ENCODE measurements around the gene FRMPD2.
"Not testable (repeated sequence)": the region's sequence is repeated elsewhere in the genome, so short reads cannot be mapped to it uniquely, and the experiment has no call there.

Gene FRMPD2

DNA sequence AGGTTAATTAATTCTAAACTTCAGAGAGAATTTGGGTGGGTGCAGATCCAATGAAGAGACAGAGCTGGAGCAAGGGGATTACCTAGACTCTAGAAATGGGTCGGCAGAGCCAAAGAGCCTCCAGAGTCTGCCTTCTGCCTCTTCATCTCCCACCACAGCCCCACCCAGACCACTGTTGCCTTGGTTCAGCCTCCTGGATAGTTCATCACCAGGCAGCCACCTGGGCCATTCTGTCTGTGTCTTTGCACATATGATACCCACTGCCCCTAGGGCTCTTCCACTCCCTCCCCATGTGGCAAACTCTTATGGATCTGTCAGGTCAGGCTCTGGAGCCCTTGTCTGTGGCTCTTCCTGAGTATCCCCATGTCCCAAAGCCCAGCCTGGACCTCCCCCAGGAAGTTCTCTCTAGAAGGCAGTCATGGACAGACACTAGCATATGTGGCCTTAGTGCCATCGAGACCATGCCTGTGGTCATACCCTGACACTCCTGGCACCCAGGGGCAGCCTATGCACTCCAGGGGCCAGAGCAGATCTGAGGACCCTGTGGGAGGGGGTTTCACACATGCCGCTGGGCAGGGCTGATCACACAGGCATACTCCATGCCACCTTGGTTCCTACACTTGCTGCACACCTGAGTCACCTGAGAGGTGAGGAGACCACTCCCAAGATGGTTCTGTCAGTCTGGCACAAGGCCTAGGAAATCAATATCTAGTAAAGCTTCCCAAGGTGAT is 41.6 kb downstream of the FRMPD2 start:
- DNase-seq, result no peak

DNA sequence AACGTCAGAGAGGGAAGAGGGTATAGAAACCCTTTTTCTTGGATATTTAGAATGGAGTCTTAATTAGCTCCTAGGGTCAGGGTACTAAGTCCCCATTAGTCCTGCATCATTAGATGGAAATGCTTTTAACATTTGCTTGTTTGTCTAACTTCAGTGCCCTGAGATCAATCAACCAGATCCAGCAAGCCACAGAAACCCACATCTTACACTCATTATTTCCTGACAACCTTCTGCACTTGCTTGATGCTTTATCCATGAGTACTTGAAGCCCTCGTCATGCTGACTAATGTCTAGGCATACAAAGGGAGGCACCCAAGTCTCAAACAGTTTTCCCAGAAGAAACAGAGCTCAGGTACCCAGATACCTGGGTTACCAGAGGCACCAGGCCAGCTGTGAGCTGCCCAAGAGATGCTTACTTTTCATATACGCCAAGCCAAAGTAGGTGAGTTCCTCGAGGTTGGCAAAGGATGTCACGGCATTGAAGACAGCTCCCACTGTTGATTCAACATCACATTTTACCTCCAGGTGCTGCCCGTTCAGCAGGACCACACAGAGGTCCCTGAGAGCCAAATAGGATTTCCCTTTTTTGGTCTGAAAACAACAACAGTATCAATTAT is 42.7 kb downstream of the FRMPD2 start:
- no peak for DNase-seq

DNA sequence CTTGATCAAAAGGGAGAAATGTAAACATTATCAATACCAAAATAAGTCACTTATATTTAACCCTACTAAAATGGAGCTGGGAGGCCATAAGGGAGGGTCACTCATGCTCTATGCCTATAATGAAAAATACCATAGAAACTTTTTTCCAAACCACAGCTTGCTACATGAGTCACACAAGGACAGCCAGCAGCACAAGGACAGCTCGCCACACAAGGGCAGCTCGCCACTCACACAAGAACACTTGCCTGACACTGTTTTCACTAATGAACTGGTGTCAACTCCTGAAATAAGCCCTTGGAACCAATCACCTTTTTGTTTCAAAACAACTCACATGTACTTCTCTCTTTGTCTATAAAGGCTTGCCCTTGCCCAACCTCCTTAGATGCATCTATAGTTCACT is 43.3 kb downstream of the FRMPD2 start:
- DNase-seq, result no peak

DNA sequence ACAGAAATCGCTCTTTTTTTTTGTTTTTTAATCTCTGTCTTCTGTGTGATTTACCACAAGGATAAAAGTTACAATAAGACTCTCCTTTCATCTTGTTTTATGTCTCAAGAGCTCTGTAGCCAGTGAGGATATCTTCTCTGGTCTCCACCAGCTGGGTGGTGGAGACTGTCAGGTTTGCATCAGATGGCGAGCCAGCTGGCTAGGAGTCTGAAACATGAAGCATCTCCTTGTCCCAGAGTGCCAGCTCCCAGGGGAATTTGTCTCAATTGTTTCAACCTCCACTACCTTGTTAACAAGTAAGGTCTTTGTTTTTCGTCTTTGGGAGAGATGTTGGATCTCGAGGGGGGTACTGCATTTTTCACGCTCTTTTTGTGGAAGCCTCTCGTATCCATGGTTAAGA is 47.3 kb downstream of the FRMPD2 start:
- DNase-seq, result no peak

DNA sequence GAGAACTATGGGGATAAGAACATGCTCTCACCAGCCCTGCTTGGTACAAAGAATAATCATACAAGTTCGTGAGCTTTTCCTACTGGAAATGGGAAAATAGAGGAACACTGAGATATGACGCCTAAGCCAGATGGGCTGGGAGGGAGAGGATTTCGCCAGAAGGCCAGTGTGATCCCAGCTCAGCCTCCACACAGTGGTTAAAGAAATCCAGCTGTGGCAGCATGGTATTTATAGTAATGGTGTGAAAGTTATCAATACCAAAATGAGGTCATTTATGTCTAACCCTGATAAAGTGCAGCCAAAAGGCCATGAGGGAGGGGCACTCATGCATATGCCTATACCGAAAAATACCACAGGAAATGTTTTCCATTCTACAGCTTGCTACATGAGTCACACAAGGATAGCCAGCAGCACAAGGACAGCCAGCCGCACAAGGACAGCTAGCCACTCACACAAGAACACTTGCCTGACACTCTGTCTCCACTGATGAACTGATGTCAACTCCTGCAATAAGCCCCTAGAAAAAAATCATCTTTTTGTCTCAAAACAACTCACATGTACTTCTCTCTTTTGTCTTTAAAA is 49.4 kb downstream of the FRMPD2 start:
- DNase-seq, result no peak

- DNase-seq, result no peak
Measured at GRCh38 chr10:48224296-48224695, 50.2 kb downstream of the FRMPD2 start.

DNA sequence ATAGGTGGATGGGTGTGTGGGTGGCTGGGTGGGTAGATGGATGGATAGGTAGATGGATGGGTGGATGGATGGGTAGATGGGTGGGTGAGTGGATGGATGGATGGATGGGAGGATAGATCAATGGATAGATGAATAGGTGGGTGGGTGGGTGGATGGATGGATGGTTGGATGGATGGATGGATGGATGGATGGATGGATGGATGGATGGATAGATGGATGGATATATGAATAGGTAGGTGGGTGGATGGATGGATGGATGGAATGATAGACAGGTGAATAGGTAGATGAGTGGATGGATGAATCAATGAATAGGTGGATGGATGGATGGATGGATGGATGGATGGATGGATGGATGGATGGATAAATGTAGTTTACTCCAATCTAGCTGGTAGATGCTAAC is 52.7 kb downstream of the FRMPD2 start:
- DNase-seq, result no peak

GRCh38 chr10:48221031-48221430 is 53.5 kb downstream of the FRMPD2 start:
- DNase-seq, result not testable (repeated sequence)

DNA sequence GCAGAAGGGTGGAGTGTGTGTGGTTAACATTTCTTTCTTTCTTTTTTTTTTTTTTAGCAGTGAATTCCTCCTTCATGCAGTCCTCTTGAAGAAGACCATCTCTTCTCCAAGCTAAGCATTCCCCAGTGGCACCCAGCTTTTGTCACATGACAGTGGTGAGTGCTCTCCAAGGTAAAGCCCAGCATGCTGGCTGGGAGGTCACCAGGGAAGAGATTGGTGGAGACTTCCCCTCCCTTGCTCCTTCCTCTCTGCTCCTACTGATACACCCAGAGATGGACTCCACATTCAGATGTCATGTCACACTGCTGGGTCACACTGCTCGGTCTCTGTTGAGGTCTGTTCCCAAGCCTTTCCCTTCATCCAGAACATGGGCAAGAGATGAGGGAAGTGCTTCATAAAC is 55.3 kb downstream of the FRMPD2 start:
- no peak for DNase-seq

GRCh38 chr10:48216744-48217143 is 57.8 kb downstream of the FRMPD2 start:
- no peak for DNase-seq

- DNase-seq, result no peak
Measured at GRCh38 chr10:48216204-48216505, 58.3 kb downstream of the FRMPD2 start.

DNA sequence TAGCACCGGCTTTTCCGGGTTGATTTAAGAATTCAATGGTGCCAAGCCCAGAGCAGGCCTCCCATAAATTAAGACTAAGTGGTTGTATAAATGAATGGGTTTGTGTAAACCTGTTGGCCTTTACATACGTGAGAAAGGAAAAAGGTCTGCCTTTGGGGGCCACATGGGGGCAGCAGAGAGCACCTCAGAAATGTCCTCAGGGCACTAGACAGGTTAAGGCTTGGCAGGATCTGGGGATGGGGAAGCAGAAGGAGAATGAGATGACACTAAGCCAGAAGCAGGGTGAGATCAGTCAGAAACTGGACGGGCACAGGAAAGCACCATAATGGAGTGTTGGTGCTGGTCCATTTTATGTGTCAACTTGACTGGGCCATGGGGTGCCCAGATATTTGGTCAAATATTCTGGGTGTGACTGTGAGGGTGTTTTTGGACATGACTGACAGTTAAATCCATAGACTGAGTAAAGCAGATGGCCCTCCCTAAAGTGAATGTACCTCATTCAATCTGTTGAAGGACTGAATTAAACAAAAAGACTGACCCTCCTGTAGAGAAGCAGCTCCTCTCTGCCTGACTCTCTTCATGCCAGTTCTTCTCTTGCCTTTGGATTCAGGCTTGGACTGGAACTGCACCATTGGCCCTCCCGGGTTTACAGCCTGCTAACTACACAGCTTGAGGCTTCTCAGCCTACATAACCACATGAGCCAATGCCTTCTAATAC is 58.9 kb downstream of the FRMPD2 start:
- DNase-seq, result peak; percentile 14

GRCh38 chr10:48214716-48215485 is 59.6 kb downstream of the FRMPD2 start:
- DNase-seq, result no peak

DNA sequence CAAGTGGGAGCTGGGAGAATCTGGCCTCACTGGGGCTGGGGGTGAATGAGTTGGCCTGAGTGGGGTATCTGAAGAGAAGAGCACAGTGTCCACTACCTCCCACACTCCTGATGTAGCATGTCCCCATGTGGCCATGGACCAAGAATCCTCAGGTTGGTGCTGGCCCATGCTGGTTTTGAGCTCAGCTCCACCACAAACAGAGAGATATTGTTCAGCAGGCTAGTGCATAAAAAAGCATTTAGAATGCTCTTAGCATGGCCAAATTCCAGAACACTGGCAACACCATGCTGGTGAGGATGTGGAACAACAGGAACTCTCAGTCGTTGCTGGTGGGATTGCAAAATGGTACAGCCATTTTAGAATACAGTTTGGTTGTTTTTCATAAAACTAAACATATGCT is 61.4 kb downstream of the FRMPD2 start:
- no peak for DNase-seq

DNA sequence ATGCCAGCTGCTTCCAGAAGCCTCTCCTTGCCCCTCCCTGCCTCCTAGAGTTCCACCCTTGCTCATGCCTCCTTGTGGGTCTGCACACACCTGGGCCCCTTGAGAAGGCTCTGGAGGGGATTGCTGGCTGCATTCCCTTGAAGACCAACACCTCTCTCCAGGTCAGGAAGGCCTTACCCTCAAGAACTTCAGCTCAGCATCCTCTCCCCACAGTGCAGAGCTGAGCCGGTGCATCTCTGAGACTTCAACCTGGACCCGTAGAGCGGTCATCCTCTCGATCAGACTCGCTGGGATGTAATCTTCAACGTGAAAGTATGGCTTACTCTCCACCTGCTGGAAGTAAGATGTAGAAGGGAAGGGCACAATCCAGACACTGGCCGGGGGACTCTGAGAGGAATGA is 62.7 kb downstream of the FRMPD2 start:
- no peak for DNase-seq

DNA sequence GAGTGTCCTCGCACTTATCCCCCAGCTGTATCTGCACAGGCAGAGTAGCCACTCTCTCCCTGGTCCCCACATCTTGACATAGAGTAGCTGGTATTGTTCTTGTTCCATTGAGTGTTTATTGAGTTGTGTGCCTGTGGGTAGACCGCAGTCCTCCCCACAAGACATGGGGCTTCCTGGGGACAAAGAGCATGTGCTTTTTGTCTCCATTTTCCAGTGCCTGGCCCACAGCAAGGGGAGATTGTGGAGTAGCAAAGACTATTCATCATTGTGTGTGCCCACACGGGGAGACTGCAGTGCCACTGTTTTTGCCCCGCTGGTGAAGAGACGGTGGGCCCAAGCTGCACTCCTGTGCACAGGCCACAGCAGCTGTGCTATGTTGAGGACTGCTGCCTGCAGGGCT is 63.5 kb downstream of the FRMPD2 start:
- no peak for DNase-seq

DNA sequence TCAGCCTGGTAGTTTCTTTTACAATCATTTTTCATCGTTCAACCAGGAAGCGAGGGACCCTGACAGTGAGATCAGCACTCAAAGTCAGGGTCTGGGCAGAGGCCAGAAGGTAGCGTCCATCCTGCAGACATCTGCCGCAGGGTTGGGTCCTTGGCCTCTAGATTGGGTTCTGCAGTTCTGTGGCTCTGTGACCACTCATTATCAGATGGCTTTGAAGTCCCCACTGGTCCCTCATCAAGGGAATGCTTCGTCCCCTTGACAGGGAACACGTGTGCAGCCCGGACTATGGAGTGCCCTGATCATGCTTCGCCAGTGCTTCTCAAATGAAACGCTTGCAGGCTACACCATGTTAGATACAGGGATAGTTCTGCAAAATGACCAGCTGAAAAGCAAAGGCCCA is 64.1 kb downstream of the FRMPD2 start:
- no peak for DNase-seq

DNA sequence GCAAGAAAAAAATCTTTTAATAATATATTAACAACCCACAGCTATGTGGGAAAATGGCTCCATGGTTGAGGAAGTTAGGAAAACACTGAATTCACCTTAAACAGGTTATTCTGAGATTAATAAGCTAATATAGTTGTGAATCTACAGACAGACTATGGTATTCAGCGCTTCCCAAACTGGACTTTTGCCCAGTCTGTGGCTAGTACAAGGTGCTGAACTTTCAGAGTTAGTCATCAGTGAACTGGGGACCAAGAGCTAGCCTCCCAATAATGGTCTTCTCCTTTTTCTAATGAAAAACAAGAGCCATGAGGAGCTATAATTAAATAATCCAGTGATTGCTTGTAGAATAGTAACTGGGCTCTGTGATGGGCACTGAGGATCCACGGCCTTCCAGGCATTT is 65.3 kb downstream of the FRMPD2 start:
- no peak for DNase-seq

DNA sequence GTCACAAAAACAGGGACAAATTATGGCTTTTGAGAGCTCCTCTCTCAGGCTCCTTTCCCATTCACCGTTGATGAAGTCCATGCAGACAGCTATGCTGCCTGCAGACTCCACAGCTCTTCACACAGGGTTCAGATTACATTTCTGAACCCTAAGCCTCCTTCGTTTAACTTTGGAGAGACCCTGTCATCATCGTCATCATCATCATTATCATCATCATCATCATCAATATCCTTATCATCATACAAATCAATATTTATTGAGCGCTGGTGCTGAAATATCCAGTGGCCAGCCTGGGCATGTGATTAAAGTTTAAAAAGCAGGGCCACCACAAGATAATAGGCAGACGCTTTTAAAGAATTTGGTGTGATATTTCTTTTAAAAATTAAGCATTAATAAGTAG is 66.6 kb downstream of the FRMPD2 start:
- no peak for DNase-seq

DNA sequence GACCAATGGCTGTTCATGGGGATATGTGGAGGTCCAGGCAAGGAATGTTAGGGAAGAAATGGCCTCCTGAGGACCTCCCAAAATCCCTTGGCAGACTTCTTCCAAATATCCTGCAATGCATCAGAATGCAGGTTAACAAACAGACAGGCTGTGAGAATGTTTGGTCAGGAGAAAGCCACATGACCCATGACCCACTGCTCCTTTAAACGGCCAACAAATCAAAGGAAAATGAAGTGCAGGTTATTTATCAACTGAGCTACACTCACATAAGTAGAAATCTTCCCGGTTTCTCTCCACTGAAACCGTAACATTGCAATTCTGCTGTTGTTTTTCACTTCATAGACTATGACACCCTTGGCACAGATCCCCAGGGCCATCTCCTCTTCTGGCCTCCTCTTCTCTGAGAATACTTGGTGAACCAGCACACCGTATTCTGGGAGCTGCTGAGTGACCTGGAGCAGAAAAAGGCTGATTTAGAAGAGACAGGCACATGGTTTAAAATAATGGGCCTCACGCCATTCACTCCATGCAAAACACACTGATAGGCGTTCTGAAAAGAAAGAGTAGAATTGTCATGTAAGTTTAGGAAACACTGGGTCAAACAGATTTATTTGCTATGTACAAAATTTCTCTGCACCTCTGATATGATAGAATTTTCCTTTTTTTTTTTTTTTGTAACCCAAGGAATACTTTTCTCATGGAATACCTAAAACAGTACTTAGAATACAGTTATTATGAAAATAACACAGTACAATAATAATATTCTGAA is 67.8 kb downstream of the FRMPD2 start:
- DNase-seq, result no peak

GRCh38 chr10:48205918-48206317 is 68.6 kb downstream of the FRMPD2 start:
- DNase-seq, result no peak

- DNase-seq, result no peak
Measured at GRCh38 chr10:48199580-48200377, 74.7 kb downstream of the FRMPD2 start.

All from NCI-H1092 (cell line).